ENCODE measurements around the gene TBP. TPM values are rescaled to one million over a fixed set of nuclear protein-coding genes. Genes with fewer than 3 reads are reported as not detected.

The TBP gene
- total and polyA plus RNA-seq, 3 experiments from 2014 or later = 23.0 to 28.2 (median 26.0) TPM

DNA sequence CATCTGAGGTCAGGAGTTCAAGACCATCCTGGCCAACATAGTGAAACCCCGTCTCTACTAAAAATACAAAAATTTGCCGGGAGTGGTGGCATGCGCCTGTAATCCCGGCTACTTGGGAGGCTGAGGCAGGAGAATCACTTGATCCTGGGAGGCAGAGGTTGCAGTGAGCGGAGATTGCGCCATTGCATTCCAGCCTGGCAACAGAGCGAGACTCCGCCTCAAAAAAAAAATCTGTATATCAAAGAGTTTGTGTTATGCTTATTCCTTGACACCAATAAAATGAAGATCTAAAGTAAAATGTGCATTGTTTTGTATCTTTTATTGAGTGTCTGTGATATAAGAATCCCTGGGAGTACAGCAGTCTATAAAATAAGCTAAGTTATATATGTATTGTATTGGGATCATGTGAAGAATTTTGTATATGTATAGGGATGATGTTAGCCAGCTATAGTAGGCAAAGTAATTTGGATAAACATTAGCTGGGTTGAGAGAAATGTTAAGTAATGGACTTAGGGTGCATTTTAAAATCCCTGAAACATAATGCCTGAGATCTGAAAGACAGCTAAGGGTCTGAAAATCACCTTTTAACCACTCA, 10.9 kb downstream of the TBP start:
- H3K36me3 ChIP-seq (ENCODE audit: insufficient read depth, low read length) = peaks cover 42% of the 10 kb centered on the region
- no peaks in the 10 kb centered on the region for H3K4me1 ChIP-seq (ENCODE audit: insufficient read depth, low read length)
- ChIA-PET POLR2A (no interaction called here), CTCF (interaction anchor here (1.0 kb wide), 1 partner anchor 19 kb away, joined by 3 read pairs; no protein-coding TSS in a partner anchor)
- H3K4me1 Mint-ChIP-seq = peaks cover 4 to 35% (median 29%) of the 10 kb centered on the region in 3 donors
- H3K36me3 Mint-ChIP-seq = peaks cover 0 to 84% (median 21%) of the 10 kb centered on the region in 3 donors
- H3K9me3 ChIP-seq (ENCODE audit: low read length) = no peaks in the 10 kb centered on the region
- H3K27ac Mint-ChIP-seq = no peak overlapping the region
- no peak overlapping the region for H3K4me3 Mint-ChIP-seq
- H3K27me3 Mint-ChIP-seq = no peaks in the 10 kb centered on the region
- no peaks in the 10 kb centered on the region for H3K27me3 ChIP-seq (ENCODE audit: insufficient read depth, low read length, poor library complexity, severe bottlenecking)
- no peak for DNase-seq
- H3K4me3 ChIP-seq (ENCODE audit: low read length) = no peak overlapping the region
- H3K9me3 Mint-ChIP-seq = no peaks in the 10 kb centered on the region
- no peak overlapping the region for H3K27ac ChIP-seq (ENCODE audit: low read depth, low read length)

- no peaks in the 10 kb centered on the region for H3K4me1 Mint-ChIP-seq
- Histone ChIP-seq H3K4me1 (ENCODE audit: insufficient read depth, low read length) (no peaks in the 10 kb centered on the region), H3K27me3 (ENCODE audit: insufficient read depth, low read length, poor library complexity, severe bottlenecking) (no peaks in the 10 kb centered on the region), H3K4me3 (ENCODE audit: low read length) (no peak overlapping the region), H3K9me3 (ENCODE audit: low read length) (no peaks in the 10 kb centered on the region), H3K36me3 (ENCODE audit: insufficient read depth, low read length) (peaks cover 40% of the 10 kb centered on the region), H3K27ac (ENCODE audit: low read depth, low read length) (no peak overlapping the region)
- ChIA-PET CTCF (no interaction called here), POLR2A (no interaction called here)
- DNase-seq = no peak
- H3K27me3 Mint-ChIP-seq = no peaks in the 10 kb centered on the region
- peak overlapping the region in 2 of 8 donors; percentile 23 to 36 for H3K27ac Mint-ChIP-seq
- no peaks in the 10 kb centered on the region for H3K9me3 Mint-ChIP-seq
- H3K36me3 Mint-ChIP-seq = peaks cover 0 to 89% (median 17%) of the 10 kb centered on the region in 3 donors
- H3K4me3 Mint-ChIP-seq = no peak overlapping the region
Observed at GRCh38 chr6:170572704-170573466, 18.7 kb downstream of the TBP start.

GRCh38 chr6:170575250-170575649, 21.1 kb downstream of the TBP start:
- Mint-ChIP-seq H3K9me3 (no peaks in the 10 kb centered on the region), H3K4me1 (no peaks in the 10 kb centered on the region), H3K27ac (no peak overlapping the region), H3K4me3 (no peak overlapping the region), H3K36me3 (peaks cover 0 to 90% (median 10%) of the 10 kb centered on the region in 3 donors), H3K27me3 (no peaks in the 10 kb centered on the region)
- POLR2A ChIA-PET = interaction anchor here (0.8 kb wide), 1 partner anchor 8 kb away, joined by 3 read pairs; no protein-coding TSS in a partner anchor
- Histone ChIP-seq H3K4me1 (ENCODE audit: insufficient read depth, low read length) (no peaks in the 10 kb centered on the region), H3K27ac (ENCODE audit: low read depth, low read length) (no peak overlapping the region), H3K9me3 (ENCODE audit: low read length) (no peaks in the 10 kb centered on the region), H3K36me3 (ENCODE audit: insufficient read depth, low read length) (peaks cover 34% of the 10 kb centered on the region), H3K4me3 (ENCODE audit: low read length) (no peak overlapping the region), H3K27me3 (ENCODE audit: insufficient read depth, low read length, poor library complexity, severe bottlenecking) (no peaks in the 10 kb centered on the region)
- CTCF ChIA-PET = no interaction called here
- no peak for DNase-seq

DNA sequence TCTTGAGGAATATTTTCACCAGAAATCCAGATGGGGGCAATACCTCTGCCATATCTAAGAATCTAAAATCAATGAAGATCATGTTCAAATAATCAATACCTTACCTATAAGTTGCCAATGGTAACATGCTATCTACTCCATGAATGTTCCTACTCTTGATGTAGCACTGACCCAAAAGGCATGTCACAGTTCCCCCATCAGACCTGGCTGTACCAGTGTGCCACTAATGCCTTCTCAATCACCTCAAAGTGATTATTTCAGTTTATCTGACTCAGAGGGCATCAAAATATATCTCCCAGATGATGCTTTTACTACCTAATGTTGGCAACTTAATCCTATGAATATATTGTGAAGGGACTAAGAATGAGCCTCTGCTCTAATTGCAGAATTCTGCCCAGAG, 24.7 kb downstream of the TBP start:
- Mint-ChIP-seq H3K4me3 (no peak overlapping the region), H3K9me3 (no peaks in the 10 kb centered on the region), H3K27ac (peak overlapping the region in 2 of 8 donors; percentile 2 to 17), H3K36me3 (peaks cover 0 to 91% (median 14%) of the 10 kb centered on the region in 3 donors), H3K27me3 (no peaks in the 10 kb centered on the region), H3K4me1 (peaks cover 20 to 29% (median 26%) of the 10 kb centered on the region in 3 donors)
- no peaks in the 10 kb centered on the region for H3K27me3 ChIP-seq (ENCODE audit: insufficient read depth, low read length, poor library complexity, severe bottlenecking)
- peaks cover 12% of the 10 kb centered on the region for H3K4me1 ChIP-seq (ENCODE audit: insufficient read depth, low read length)
- no peak for DNase-seq
- POLR2A ChIA-PET = no interaction called here
- H3K9me3 ChIP-seq (ENCODE audit: low read length) = no peaks in the 10 kb centered on the region
- CTCF ChIA-PET = no interaction called here
- H3K36me3 ChIP-seq (ENCODE audit: insufficient read depth, low read length) = peaks cover 32% of the 10 kb centered on the region
- no peak overlapping the region for H3K27ac ChIP-seq (ENCODE audit: low read depth, low read length)
- H3K4me3 ChIP-seq (ENCODE audit: low read length) = no peak overlapping the region

- no peak for DNase-seq
- Mint-ChIP-seq H3K4me1 (peaks cover 30 to 40% (median 37%) of the 10 kb centered on the region in 3 donors), H3K4me3 (peak overlapping the region; percentile 95 to 98 (median 96)), H3K36me3 (peaks cover 0 to 58% (median 11%) of the 10 kb centered on the region in 3 donors), H3K27me3 (peaks cover 0 to 1% of the 10 kb centered on the region in 2 donors), H3K27ac (peak overlapping the region; percentile 92 to 99 (median 96)), H3K9me3 (no peaks in the 10 kb centered on the region)
- CTCF ChIA-PET = interaction anchor here (0.9 to 1.5 kb wide), 5 partner anchors 12 to 33 kb away, joined by 3 to 10 read pairs (median 4); partner anchors contain the start of genes PSMB1 and TBP
- H3K4me3 ChIP-seq (ENCODE audit: low read length) = peak overlapping the region; percentile 99
- H3K27ac ChIP-seq (ENCODE audit: low read depth, low read length) = peak overlapping the region; percentile 89
- POLR2A ChIA-PET = interaction anchor here (0.7 to 2.0 kb wide), 5 partner anchors 8 to 882 kb away, joined by 3 to 43 read pairs (median 3); partner anchors contain the start of genes C6orf120, PSMB1, TBP and WDR27
- peaks cover 21% of the 10 kb centered on the region for H3K4me1 ChIP-seq (ENCODE audit: insufficient read depth, low read length)
- H3K27me3 ChIP-seq (ENCODE audit: insufficient read depth, low read length, poor library complexity, severe bottlenecking) = no peaks in the 10 kb centered on the region
- H3K9me3 ChIP-seq (ENCODE audit: low read length) = no peaks in the 10 kb centered on the region
- peaks cover 20% of the 10 kb centered on the region for H3K36me3 ChIP-seq (ENCODE audit: insufficient read depth, low read length)
Observed at GRCh38 chr6:170583756-170584180, 29.6 kb downstream of the TBP start.

DNA sequence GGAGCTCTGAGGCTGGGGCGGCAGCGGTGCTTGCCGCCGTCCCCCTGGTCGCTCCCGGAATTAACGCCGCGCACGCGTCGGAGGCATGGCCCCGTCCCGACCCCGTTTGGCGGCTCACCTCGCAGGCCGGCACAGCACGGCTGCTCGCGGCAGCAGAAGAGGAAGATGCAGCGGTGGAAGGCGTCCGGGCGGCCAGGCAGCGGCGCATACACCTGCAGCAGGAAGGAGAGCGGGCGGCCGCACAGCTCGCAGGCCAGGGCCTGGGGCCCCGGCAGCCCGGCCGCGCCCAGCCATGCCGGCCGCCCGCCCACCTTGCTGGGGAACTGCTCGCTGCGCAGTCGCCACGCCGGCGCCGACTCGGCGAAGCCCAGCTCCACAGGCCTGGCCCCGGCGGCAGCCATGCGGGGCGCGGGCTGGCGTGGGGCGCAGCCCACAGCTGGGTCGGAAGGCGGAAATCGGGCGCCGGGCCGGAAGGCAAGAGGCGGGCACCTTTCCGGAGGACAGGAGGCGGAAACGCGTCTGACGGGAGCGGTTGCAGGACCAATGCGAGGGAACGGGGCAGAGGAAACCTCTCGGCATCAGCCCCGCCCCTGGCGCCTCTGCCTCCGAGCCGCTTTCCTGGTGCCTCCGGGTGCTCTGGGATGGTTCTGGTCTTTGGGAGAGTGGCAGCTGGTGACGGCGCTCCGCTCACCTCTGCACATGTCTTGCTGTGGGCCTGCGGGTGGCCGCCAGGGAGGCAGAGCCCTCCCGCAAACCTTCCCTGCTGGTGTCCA, 30.2 kb downstream of the TBP start, which contains the start of gene PDCD2:
PDCD2 (minus strand) TSS at position 457 of the 773 bp plus-strand sequence; CDS start at position 401, 56 bp downstream.
- peaks cover 21% of the 10 kb centered on the region for H3K4me1 ChIP-seq (ENCODE audit: insufficient read depth, low read length)
- H3K4me3 ChIP-seq (ENCODE audit: low read length) = peak within 1 kb of the TSS; percentile 99
- POLR2A ChIA-PET = interaction anchor here (0.7 to 2.0 kb wide), 5 partner anchors 9 to 882 kb away, joined by 3 to 43 read pairs (median 3); partner anchors contain the start of genes C6orf120, PSMB1, TBP and WDR27
- CTCF ChIA-PET = interaction anchor here (0.9 to 1.5 kb wide), 5 partner anchors 13 to 33 kb away, joined by 3 to 10 read pairs (median 4); partner anchors contain the start of genes PSMB1 and TBP
- no peaks in the 10 kb centered on the region for H3K27me3 ChIP-seq (ENCODE audit: insufficient read depth, low read length, poor library complexity, severe bottlenecking)
- peaks cover 19% of the 10 kb centered on the region for H3K36me3 ChIP-seq (ENCODE audit: insufficient read depth, low read length)
- H3K27ac ChIP-seq (ENCODE audit: low read depth, low read length) = peak within 1 kb of the TSS; percentile 89
- H3K4me3 Mint-ChIP-seq = peak within 1 kb of the TSS; percentile 95 to 98 (median 98)
- peaks cover 0 to 52% (median 11%) of the 10 kb centered on the region in 3 donors for H3K36me3 Mint-ChIP-seq
- no peaks in the 10 kb centered on the region for H3K9me3 ChIP-seq (ENCODE audit: low read length)
- H3K27ac Mint-ChIP-seq = peak within 1 kb of the TSS; percentile 98 to 99 (median 98)
- H3K4me1 Mint-ChIP-seq = peaks cover 30 to 40% (median 37%) of the 10 kb centered on the region in 3 donors
- peaks cover 0 to under 1% (median under 1%) of the 10 kb centered on the region in 5 donors for H3K9me3 Mint-ChIP-seq
- peak; percentile 88 to 94 (median 90) for DNase-seq
- peaks cover 1 to 4% of the 10 kb centered on the region in 2 donors for H3K27me3 Mint-ChIP-seq

GRCh38 chr6:170584954-170585498, 30.9 kb downstream of the TBP start:
- no peak for DNase-seq
- H3K4me3 ChIP-seq (ENCODE audit: low read length) = peak overlapping the region; percentile 99
- Mint-ChIP-seq H3K27ac (peak overlapping the region; percentile 97 to 99 (median 98)), H3K9me3 (peaks cover 4 to 7% (median 7%) of the 10 kb centered on the region in 5 donors), H3K27me3 (peaks cover 8 to 11% of the 10 kb centered on the region in 2 donors), H3K4me3 (peak overlapping the region; percentile 95 to 98 (median 98)), H3K36me3 (peaks cover 4 to 46% (median 11%) of the 10 kb centered on the region in 3 donors), H3K4me1 (peaks cover 30 to 40% (median 37%) of the 10 kb centered on the region in 3 donors)
- H3K27ac ChIP-seq (ENCODE audit: low read depth, low read length) = peak overlapping the region; percentile 89
- peaks cover 19% of the 10 kb centered on the region for H3K36me3 ChIP-seq (ENCODE audit: insufficient read depth, low read length)
- H3K4me1 ChIP-seq (ENCODE audit: insufficient read depth, low read length) = peaks cover 21% of the 10 kb centered on the region
- ChIA-PET POLR2A (interaction anchor here (0.9 to 2.0 kb wide), 2 partner anchors 14 to 32 kb away, joined by 3 to 43 read pairs; partner anchors contain the start of genes PSMB1 and TBP), CTCF (interaction anchor here (1.5 kb wide), 2 partner anchors 13 to 34 kb away, joined by 3 to 6 read pairs; no protein-coding TSS in a partner anchor)
- H3K9me3 ChIP-seq (ENCODE audit: low read length) = no peaks in the 10 kb centered on the region
- no peaks in the 10 kb centered on the region for H3K27me3 ChIP-seq (ENCODE audit: insufficient read depth, low read length, poor library complexity, severe bottlenecking)

Measured in CD8-positive, alpha-beta memory T cell (primary cell).